Embryonic facial prominence (tissue), 1 donor: ENCODE measurements around the gene C1orf146.
"Not testable (repeated sequence)": the region's sequence is repeated elsewhere in the genome, so short reads cannot be mapped to it uniquely, and the experiment has no call there.

ENCODE experiments used
- DNase-seq: peaks from one replicate; pipeline ENCODE4 v3.0.0-alpha.2; 2016; ENCODE audit errors: extremely low spot score

Gene C1orf146

DNA sequence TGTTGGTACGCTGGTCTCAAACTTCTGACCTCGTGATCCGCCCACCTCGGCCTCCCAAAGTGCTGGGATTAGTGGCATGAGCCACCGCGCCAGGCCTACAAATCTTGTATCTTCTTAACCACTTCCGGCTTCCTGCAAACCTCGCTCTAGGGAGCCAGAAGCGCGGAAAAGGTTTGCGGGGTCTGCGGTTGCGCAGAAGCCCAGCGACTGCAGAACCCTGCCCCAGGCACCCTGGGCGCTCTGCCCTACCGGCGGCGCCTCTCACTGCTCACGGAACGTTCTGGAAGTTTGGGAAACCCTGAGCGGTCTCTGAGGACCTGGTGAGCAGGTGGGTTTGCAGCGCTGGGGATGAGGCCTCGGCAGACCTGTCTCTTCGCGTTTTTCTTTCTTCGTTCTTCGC lies at the start of gene C1orf146:
TSS of gene C1orf146 (plus strand) at position 195 of the 400 bp plus-strand sequence. CDS start 13,506 bp downstream, outside the sequence.
- DNase-seq, result no peak

- no peak for DNase-seq
Measured at GRCh38 chr1:92168657-92169056, 49.1 kb upstream of the C1orf146 start.

GRCh38 chr1:92169214-92170005 lies 48.3 kb upstream of the C1orf146 start:
- DNase-seq, result no peak

GRCh38 chr1:92184632-92185031 lies 33.1 kb upstream of the C1orf146 start:
- DNase-seq, result no peak

GRCh38 chr1:92186081-92186480 lies 31.6 kb upstream of the C1orf146 start:
- no peak for DNase-seq

DNA sequence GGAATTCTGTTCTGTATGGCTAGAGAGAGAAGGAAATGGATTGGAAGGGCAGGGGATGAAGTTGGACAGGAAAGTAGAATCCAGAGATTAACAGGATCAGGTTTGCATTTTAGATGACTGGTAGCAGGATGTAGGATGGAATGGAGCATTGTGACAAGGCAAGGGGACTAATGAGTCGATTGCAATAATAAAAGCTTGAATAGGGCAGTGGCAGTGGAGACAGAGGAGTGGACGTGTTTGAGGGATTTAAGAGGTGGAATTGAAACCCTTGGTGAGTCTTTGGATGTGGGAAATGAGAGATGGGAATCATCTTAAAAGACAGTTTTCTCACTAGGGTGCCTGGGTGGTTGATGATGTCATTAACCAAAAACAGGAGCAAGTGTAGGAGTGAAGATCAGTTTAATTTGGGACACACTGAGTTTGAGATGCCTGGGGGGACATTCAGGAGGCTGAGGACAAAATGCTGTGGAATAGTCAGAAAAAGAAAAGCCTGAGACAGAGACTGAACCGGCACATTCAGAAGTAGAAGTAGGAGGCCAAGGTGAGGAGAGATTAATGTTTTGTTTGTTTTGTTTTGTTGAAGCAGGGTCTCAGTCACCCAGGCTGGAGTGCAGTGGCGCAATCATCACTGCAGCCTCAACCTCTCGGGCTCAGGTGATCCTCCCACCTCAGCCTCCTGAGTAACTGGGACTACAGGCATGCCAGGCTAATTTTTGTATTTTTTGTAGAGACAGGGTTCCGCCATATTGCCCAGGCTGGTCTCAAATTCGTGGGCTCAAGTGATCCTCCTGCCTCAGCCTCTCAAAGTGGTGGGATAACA lies 29.1 kb upstream of the C1orf146 start:
- no peak for DNase-seq

DNA sequence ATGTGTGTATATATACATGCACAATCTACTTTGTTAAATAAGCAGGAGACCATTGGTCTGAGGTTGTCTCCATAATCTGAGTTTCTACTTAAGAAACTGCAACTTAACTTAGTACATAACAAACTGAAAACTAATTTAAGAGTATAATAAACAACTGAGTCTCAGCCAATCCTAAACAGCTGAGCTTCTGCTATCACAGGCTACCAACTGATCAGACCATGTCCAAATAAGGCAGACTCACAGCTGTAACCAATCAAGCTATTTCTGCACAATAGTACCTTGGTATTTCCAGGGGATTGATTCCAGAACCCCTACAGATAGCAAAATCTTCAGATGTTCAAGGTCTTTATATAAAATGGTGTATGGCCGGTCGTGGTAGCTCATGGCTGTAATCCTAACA lies 26.0 kb upstream of the C1orf146 start:
- DNase-seq, result no peak

DNA sequence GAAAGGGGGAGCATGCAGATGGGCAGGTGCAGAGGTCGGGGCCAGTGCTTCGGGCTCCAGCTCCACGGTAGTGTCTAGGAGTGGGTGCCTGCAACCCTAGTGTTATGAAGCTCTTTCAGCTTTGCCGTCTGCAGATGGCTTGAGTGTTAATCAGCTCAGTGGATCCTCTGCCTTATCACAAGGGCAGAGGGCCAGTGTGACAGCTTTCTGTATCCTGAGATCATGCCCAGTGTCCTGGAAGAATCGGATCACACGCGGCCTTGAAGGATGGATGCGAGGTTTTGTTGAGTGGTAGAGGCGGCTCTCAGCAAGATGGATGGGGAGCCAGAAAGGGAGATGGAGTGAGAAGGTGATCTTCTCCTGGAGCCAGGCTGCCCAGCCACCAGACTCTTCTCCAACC lies 25.5 kb upstream of the C1orf146 start:
- no peak for DNase-seq

- DNase-seq, result no peak
Measured at GRCh38 chr1:92194511-92194910, 23.2 kb upstream of the C1orf146 start.

- DNase-seq, result no peak
Measured at GRCh38 chr1:92201973-92202372, 15.7 kb upstream of the C1orf146 start.

DNA sequence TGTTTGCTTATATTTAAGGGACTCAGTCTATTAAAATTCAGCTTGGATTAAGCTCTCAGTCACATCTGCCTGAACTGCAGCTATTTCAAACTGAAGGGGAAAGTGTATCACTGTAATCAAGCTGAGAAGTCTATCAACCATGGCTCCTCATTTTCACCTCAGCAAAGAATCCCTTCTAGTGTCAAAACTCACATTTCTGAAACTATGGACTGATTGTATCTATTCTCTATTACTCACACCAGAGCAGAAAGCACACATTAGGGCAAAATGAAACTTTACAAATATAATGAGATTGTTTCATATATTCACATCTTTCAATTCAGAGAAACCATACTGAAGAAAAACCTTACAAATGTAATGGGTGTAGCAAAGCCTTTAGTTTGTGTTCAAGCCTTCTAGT lies 14.6 kb upstream of the C1orf146 start:
- no peak for DNase-seq

DNA sequence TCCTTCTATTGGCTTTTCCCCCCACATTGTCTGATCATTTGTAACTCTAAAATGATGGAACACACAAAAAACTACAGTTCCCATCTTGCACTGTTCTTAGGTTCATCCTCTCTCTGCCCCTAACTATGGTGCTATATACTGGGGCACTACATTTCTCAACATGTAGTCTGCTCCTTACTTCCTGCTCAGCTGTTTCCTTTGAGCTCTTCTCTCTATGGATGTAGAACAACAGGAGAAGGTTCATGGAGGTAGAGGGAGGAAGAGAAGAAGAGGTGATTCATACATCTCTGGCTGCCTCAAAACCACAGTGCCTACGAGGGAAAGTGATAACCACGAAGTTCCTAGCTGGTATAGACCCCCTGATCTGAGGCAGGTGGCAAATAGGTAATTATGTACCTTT lies 7.0 kb upstream of the C1orf146 start:
- no peak for DNase-seq

DNA sequence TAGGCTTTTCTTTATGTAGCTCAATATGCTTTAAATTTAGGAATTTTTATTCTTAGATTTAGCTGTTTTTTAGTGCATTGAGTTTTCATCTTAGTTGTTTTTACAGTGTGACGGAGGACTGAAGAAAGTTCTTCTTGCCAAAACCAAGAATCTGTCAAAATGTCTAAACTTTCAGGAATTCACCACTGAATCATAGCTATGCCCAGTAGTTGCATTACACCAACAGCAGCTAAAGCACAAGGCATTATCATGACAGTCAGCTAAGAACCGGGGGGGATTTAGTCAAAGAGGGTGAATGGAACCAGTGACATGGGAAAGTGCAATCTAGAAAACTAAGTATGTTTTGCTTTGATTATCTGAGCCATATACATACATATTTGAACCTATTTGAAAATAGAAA lies 6.5 kb upstream of the C1orf146 start:
- no peak for DNase-seq

- no peak for DNase-seq
Measured at GRCh38 chr1:92218559-92218958, 844 bp downstream of the C1orf146 start.

DNA sequence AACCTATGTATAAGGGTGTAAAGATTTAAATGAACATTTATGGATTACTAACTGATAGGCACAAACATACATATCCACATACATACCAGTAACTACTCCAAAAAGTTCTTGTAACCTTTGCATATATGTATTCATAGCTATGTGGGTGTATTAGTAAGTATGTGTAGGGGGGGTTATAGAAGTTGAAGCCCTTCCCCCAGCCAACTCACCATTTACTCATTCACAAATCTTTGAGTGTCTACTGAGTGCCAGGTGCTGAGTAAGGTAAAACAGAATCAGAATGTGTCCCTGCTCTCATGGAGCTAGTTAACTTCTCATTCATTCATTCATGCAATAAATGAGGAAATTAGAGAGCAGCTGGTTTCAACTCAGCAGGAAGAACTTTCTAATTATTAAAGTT lies 1.3 kb downstream of the C1orf146 start:
- DNase-seq, result no peak

GRCh38 chr1:92228401-92228800 lies 10.7 kb downstream of the C1orf146 start:
- no peak for DNase-seq

DNA sequence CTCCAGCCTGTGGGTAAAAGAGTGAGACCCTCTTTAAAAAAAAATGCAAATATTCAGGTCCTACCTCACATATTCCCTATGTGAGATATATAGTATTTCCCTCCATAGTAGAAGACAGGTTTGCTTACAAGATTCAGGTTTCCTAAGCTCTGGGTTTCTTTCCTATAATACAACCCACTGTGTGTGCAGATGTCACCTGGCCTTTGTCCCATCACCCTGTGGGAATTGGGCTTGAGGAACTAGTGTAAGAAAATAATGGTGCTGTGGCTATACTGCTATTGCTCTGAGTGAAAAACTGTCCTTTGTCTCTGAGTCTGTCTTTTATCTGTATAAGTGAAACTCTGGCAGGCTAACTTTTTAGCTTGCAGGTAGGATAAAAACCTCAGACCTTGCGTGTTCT lies 13.0 kb downstream of the C1orf146 start:
- no peak for DNase-seq

DNA sequence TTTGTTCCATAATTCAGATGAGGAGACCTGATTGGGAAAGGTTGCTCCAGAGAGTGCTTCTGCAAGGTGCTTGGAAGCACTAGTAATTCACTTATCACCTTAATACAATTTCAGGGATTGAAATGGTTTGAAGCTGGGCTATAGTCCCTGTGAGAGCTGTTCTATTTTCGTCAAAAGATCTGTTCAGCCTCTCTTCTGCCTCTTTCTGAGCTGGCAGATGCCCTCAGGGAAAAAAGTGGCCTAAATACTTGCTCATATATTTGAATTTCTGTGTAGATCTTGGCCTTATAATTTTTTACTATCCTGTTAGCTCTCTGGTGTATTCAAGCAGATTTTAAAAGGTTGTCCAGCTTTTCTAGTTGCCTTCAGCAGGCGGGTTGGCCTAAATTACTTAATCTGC lies 22.3 kb downstream of the C1orf146 start:
- DNase-seq, result no peak

DNA sequence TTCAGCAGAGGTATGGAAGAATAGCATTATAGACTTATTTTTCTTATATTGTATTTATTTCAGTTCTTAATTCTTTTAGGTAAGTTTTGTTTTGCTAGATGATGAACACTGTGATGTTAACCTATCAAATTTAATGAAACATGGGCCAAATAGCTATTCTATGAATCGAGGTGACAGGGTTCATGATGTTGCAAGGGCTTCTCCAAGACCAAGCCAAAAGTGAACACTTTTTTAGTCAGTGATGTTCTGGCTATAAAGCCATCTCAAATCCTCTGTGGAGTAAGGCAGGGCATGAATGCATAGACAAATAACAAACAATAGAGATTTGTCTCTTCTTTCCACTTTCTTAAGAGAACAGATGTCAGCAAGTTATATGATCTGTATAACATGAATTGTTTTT lies 26.7 kb downstream of the C1orf146 start:
- DNase-seq, result no peak

DNA sequence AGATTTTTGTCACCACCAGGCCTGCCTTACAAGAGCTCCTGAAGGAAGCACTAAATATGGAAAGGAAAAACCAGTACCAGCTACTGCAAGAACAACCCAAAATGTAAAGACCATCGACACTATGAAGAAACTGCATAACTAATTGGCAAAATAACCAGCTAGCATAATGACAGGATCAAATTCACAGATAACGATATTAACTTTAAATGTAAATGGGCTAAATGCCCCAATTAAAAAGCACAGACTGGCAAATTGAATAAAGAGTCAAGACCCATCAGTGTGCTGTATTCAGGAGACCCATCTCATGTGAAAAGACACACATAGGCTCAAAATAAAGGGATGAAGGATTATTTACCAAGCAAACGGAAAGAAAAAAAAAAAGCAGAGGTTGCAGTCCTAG lies 37.0 kb downstream of the C1orf146 start:
- not testable (repeated sequence) for DNase-seq

DNA sequence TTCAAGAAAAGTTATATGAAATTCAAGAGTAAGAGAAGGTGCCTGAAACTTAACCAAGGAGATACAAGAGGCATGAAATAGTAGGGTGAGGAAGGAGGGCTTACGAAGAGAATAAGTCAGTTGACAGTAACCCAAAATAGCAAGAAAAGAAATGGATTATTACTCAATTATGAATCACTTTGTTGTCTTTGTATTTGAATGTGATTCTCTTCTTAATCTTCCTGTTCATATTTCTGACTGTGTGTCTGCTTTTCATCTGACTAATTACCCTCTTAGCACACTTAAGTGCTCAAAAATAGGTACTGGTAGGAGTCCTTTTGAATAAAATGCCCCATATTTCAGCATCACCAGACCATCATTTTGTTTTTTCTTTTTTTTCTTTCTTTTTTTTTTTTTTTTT lies 41.6 kb downstream of the C1orf146 start:
- no peak for DNase-seq

DNA sequence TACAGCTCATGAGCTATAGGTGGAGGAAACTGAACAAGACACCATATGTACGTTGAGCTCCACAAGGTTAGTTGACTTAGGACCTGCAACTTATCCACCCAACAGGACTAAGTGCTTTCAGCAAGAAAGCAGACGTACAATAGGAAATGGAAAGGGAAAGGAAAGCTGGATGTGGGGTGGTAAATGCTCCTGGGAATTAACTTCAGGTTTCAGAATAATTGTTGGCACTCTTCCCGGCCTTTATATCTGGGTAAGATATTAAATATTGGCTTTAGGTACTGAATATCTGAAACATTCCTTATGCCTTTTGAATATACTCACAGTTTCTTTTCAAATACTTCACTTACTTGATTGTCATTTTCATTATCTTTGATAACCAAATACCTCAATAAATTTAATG lies 44.8 kb downstream of the C1orf146 start:
- DNase-seq, result no peak

GRCh38 chr1:92273039-92273438 lies 55.3 kb downstream of the C1orf146 start:
- DNase-seq, result no peak
